Cardiac muscle cell (in vitro differentiated cells and primary cell): Measurements from ENCODE around the gene LRP3. TPM values are rescaled to one million over a fixed set of nuclear protein-coding genes. Genes with fewer than 3 reads are reported as not detected.

Experiments used
- DNase-seq, 2 donors: peaks; one replicate each; pipeline versions ENCODE4 v3.0.0 to v3.0.0-alpha.2; 2010 to 2017; ENCODE audit warnings: low read depth in 1 of 2, low spot score in 1 of 2
- H3K27ac ChIP-seq: fragments of 200-600 bp; sonication (generic); 2 replicates; pipeline ENCODE4 v1.5.1; 2016
- H3K27me3 ChIP-seq: fragments of 200-600 bp; sonication (generic); 2 replicates; pipeline ENCODE4 v1.6.0; 2016; ENCODE audit warnings: control low read depth
- H3K36me3 ChIP-seq: fragments of 200-600 bp; sonication (generic); 2 replicates; pipeline ENCODE4 v1.5.1; 2016; ENCODE audit warnings: control low read depth
- H3K4me1 ChIP-seq: fragments of 200-600 bp; sonication (generic); 2 replicates; pipeline ENCODE4 v1.8.1; 2017; ENCODE audit warnings: low read depth, mild to moderate bottlenecking, mixed run types
- H3K4me3 ChIP-seq: fragments of 200-600 bp; sonication (generic); 2 replicates; pipeline ENCODE4 v1.5.1; 2016; ENCODE audit warnings: mild to moderate bottlenecking
- H3K9me3 ChIP-seq: fragments of 200-600 bp; sonication (generic); 2 replicates; pipeline ENCODE4 v1.5.1; 2017; ENCODE audit warnings: low read depth, mild to moderate bottlenecking, control low read depth
- polyA plus RNA-seq: library from polyadenylated mRNA; unstranded; fragments of >200 nt; fragmentation: Nextera tagmentation; extraction: Ambion mirVana; gene quantifications from 2 replicates; pipeline ENCODE4 v1.2.1, GENCODE V29; 2016
- total RNA-seq: library from RNA; depleted of rRNA; stranded (reverse); fragments of >200 nt; gene quantifications from 2 replicates; pipeline ENCODE4 v1.2.3, GENCODE V29; 2016
- TF ChIP-seq, protein P1 (sequence below): IDR thresholded peaks from 2 replicates; pipeline ENCODE4 v1.5.1; 2012; ENCODE audit warnings: low read depth, mild to moderate bottlenecking, low read length

LRP3 gene
- total and polyA plus RNA-seq, 2 experiments from 2014 or later, result 38.4 to 39.4 TPM

GRCh38 chr19:33252971-33253370 is 58.8 kb downstream of the LRP3 start:
- Histone ChIP-seq H3K36me3 (no peaks in the 10 kb centered on the region), H3K4me3 (no peak overlapping the region), H3K27ac (no peak overlapping the region), H3K27me3 (no peaks in the 10 kb centered on the region), H3K9me3 (no peaks in the 10 kb centered on the region), H3K4me1 (no peaks in the 10 kb centered on the region)
- TF ChIP-seq, protein P1, sequence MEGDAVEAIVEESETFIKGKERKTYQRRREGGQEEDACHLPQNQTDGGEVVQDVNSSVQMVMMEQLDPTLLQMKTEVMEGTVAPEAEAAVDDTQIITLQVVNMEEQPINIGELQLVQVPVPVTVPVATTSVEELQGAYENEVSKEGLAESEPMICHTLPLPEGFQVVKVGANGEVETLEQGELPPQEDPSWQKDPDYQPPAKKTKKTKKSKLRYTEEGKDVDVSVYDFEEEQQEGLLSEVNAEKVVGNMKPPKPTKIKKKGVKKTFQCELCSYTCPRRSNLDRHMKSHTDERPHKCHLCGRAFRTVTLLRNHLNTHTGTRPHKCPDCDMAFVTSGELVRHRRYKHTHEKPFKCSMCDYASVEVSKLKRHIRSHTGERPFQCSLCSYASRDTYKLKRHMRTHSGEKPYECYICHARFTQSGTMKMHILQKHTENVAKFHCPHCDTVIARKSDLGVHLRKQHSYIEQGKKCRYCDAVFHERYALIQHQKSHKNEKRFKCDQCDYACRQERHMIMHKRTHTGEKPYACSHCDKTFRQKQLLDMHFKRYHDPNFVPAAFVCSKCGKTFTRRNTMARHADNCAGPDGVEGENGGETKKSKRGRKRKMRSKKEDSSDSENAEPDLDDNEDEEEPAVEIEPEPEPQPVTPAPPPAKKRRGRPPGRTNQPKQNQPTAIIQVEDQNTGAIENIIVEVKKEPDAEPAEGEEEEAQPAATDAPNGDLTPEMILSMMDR, result no peak
- DNase-seq, result no peak

- no peak overlapping the region for H3K27ac ChIP-seq
- no peaks in the 10 kb centered on the region for H3K36me3 ChIP-seq
- H3K4me1 ChIP-seq, result no peaks in the 10 kb centered on the region
- H3K4me3 ChIP-seq, result no peak overlapping the region
- H3K9me3 ChIP-seq, result no peaks in the 10 kb centered on the region
- no peak for DNase-seq
- TF ChIP-seq, protein P1, result no peak
- H3K27me3 ChIP-seq, result no peaks in the 10 kb centered on the region
These were observed 60.2 kb downstream of the LRP3 start for GRCh38 chr19:33254245-33254824.

DNA sequence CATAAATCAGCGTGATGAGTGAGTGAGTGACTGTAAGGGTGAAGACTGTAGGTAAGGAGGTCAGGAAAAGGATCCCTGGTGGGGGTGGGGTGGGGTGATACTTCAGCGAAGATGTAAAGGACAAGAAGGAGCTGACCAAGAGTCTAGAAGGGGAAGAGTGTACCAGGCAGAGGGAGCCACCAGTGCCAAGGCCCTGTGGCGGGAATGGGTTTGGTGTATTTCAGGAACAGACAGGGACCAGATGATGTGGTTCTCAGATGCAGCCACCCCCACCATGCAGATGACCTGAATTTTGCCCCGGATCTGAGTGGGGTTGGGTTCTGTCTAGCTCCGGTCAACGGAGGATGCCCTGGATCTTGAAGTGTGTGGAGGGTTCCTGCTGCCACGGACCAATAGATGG is 61.7 kb downstream of the LRP3 start:
- H3K4me3 ChIP-seq, result no peak overlapping the region
- TF ChIP-seq, protein P1, result no peak
- H3K9me3 ChIP-seq, result no peaks in the 10 kb centered on the region
- no peak for DNase-seq
- no peaks in the 10 kb centered on the region for H3K4me1 ChIP-seq
- H3K27ac ChIP-seq, result no peak overlapping the region
- H3K27me3 ChIP-seq, result no peaks in the 10 kb centered on the region
- no peaks in the 10 kb centered on the region for H3K36me3 ChIP-seq

GRCh38 chr19:33256261-33256660 is 62.1 kb downstream of the LRP3 start:
- Histone ChIP-seq H3K27me3 (no peaks in the 10 kb centered on the region), H3K4me3 (no peak overlapping the region), H3K36me3 (no peaks in the 10 kb centered on the region), H3K9me3 (no peaks in the 10 kb centered on the region), H3K27ac (no peak overlapping the region), H3K4me1 (no peaks in the 10 kb centered on the region)
- DNase-seq, result no peak
- TF ChIP-seq, protein P1, result no peak

DNA sequence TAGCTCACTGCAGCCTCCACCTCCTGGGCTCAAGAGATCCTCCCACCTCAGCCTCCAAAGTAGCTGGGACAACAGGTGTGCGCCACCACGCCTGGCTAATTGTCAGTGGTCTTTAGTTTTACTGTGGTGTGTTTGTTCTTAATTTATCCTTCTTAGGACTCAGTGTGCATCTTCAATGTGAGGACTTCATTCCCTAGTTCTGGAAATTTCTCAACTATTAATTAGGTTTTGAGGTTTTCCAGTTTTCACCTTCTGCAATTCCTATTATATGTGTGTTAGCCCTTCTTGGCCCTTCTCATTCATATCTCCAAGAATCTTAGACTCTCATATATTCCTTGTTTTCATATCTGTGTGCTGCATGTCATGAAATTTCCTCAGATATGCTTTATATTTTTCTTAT is 63.7 kb downstream of the LRP3 start:
- no peaks in the 10 kb centered on the region for H3K4me1 ChIP-seq
- DNase-seq, result no peak
- H3K27me3 ChIP-seq, result no peaks in the 10 kb centered on the region
- no peak overlapping the region for H3K27ac ChIP-seq
- H3K36me3 ChIP-seq, result no peaks in the 10 kb centered on the region
- TF ChIP-seq, protein P1, result no peak
- no peak overlapping the region for H3K4me3 ChIP-seq
- H3K9me3 ChIP-seq, result no peaks in the 10 kb centered on the region

Other genes with a start within 250 kb of the LRP3 start
- gene CEP89, start 222.4 kb upstream of the LRP3 start, total RNA-seq, result 13.8 and 20.0 TPM in 2 replicates
- gene CEP89, start 222.4 kb upstream of the LRP3 start, polyA plus RNA-seq, result 19.4 and 28.9 TPM in 2 replicates
- gene FAAP24, start 222.1 kb upstream of the LRP3 start, total RNA-seq, result 2.2 and 2.4 TPM in 2 replicates
- 3.1 and 3.3 TPM in 2 replicates for gene FAAP24, start 222.1 kb upstream of the LRP3 start, polyA plus RNA-seq
- gene RHPN2, start 129.4 kb upstream of the LRP3 start, total RNA-seq, result 21.7 and 26.6 TPM in 2 replicates
- 11.7 and 12.5 TPM in 2 replicates for gene RHPN2, start 129.4 kb upstream of the LRP3 start, polyA plus RNA-seq
- 4.1 and 5.7 TPM in 2 replicates for gene GPATCH1, start 113.1 kb upstream of the LRP3 start, total RNA-seq
- gene GPATCH1, start 113.1 kb upstream of the LRP3 start, polyA plus RNA-seq, result 6.4 and 9.4 TPM in 2 replicates
- gene WDR88, start 62.2 kb upstream of the LRP3 start, total RNA-seq, result not detected in 2 replicates
- gene WDR88, start 62.2 kb upstream of the LRP3 start, polyA plus RNA-seq, result 0.78 and 0.79 TPM in 2 replicates
- not detected in 2 replicates for gene SLC7A10, start 31.5 kb downstream of the LRP3 start, total RNA-seq
- 0.86 TPM in 1 of 2 replicates, not detected in the other for gene SLC7A10, start 31.5 kb downstream of the LRP3 start, polyA plus RNA-seq
- gene CEBPA, start 108.2 kb downstream of the LRP3 start, total RNA-seq, result 6.2 and 6.7 TPM in 2 replicates
- gene CEBPA, start 108.2 kb downstream of the LRP3 start, polyA plus RNA-seq, result 2.4 and 3.2 TPM in 2 replicates
- gene CEBPG, start 179.4 kb downstream of the LRP3 start, total RNA-seq, result 21.1 and 22.3 TPM in 2 replicates
- gene CEBPG, start 179.4 kb downstream of the LRP3 start, polyA plus RNA-seq, result 17.4 and 22.9 TPM in 2 replicates